Esophagus muscularis mucosa (tissue), 4 donors: ENCODE data around the gene STMN3. TPM values are rescaled to one million over a fixed set of nuclear protein-coding genes. Genes with fewer than 3 reads are reported as not detected.
"Not testable (repeated sequence)": the region's sequence is repeated elsewhere in the genome, so short reads cannot be mapped to it uniquely, and the experiment has no call there.

Source experiments
- DNase-seq: peaks from one replicate; pipeline ENCODE4 v3.0.0-alpha.2; 2017; ENCODE audit errors: extremely low spot score
- H3K27ac ChIP-seq, 4 donors: fragments of 200-600 bp; sonication (generic); replicated peaks in 1 of 4; 1 replicate in 3 of 4; 2 replicates in 1 of 4; pipeline ENCODE4 v1.5.1; 2016 to 2019; ENCODE audit warnings: mild to moderate bottlenecking in 1 of 4
- H3K27me3 ChIP-seq, 4 donors: fragments of 200-600 bp; sonication (generic); one replicate each; pipeline versions ENCODE4 v1.5.1 to v1.6.0; 2016 to 2019
- H3K36me3 ChIP-seq, 4 donors: fragments of 200-600 bp; sonication (generic); one replicate each; pipeline ENCODE4 v1.5.1; 2016 to 2019
- H3K4me1 ChIP-seq, 4 donors: fragments of 200-600 bp; sonication (generic); one replicate each; pipeline ENCODE4 v1.5.1; 2016 to 2019
- H3K4me3 ChIP-seq, 4 donors: fragments of 200-600 bp; sonication (generic); 1 replicate in 2 of 4; 2 replicates in 2 of 4; pipeline ENCODE4 v1.5.1; 2016 to 2019; ENCODE audit warnings: mild to moderate bottlenecking in 4 of 4, moderate library complexity in 1 of 4
- H3K9me3 ChIP-seq, 4 donors: fragments of 200-600 bp; sonication (generic); 1 replicate in 3 of 4; 2 replicates in 1 of 4; pipeline ENCODE4 v1.5.1; 2016 to 2019
- EP300 ChIP-seq: sonication (generic); formaldehyde crosslinking; IDR thresholded peaks from one replicate; pipeline ENCODE4 v1.6.1; 2017; ENCODE audit warnings: antibody characterized with exemption
- POLR2A ChIP-seq: fragments of 450-650 bp; IDR thresholded peaks from one replicate; pipeline ENCODE4 v1.6.1; 2017; ENCODE audit warnings: antibody characterized with exemption, moderate library complexity, mild to moderate bottlenecking, low read depth
- POLR2AphosphoS5 ChIP-seq, 2 donors: sonication (generic); formaldehyde crosslinking; IDR thresholded peaks; one replicate each; pipeline ENCODE4 v1.6.1; 2017; ENCODE audit warnings: antibody characterized with exemption in 2 of 2
- WGBS: methylation state at CpG from one replicate; pipeline ENCODE4 v1.1.5; 2018; 5-methylcytosine and 5-hydroxymethylcytosine counted together
- intact Hi-C: fragments of 100-400 bp; cut with DNase I; formaldehyde crosslinking; loops from one replicate; pipeline ENCODE4 v1.15.1; 2023
- total RNA-seq, 4 donors: library from RNA; depleted of rRNA; stranded (reverse); fragments of >200 nt; gene quantifications; one replicate each; pipeline versions ENCODE4 v1.1.0 to v1.2.1, GENCODE V29; 2016
- TF ChIP-seq, protein P1 (sequence below), 3 experiments: fragments of 200-600 bp in 2 of 3; fragments of 450-650 bp in 1 of 3; sonication (generic) in 2 of 3; IDR thresholded peaks; one replicate each; pipeline ENCODE4 v1.5.1; 2017 to 2019; ENCODE audit warnings: antibody characterized with exemption in 3 of 3, mild to moderate bottlenecking in 2 of 3, moderate library complexity in 1 of 3

STMN3 gene
- total RNA-seq, 4 donors from 2014 or later = 13.3 to 47.4 (median 28.9) TPM

DNA sequence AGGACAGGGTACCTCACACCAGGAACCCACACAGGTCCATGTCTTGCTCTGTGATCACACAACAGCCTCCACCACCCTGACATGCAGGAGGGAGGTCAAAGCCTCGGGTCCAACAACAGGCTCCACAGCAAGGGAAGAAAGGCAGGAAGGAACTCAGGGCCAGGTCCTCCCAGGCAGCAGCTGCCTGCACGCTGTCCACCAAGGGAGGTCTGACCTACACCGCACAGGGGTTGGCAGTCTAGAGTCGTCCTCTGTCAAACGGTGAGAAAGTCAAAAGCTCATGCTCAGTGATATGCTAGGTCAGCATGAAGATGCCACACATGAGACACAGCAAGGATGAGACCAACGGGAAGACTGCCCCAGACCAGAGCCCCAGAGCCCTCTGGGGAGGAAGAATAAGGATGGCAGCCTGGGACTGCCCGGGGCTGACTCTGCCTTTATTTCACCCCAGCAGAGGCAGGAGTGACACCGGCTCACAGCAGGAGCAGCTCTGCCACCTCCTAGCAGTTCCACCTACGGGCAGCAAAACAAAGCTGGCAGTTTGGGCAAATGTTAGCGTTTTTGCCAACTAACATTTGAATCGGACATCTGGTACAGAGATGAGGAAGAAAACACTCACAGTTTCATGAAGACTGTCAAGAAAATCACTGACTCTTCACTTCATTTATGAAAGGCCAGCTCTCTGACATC is 34.8 kb downstream of the STMN3 start:
- peaks cover 0 to 9% (median 2%) of the 10 kb centered on the region in 4 donors for H3K4me1 ChIP-seq
- no peak overlapping the region for H3K27ac ChIP-seq
- TF ChIP-seq POLR2AphosphoS5 (IDR thresholded peaks at IDR 0.05) (no peak), EP300 (no peak), POLR2A (no peak)
- TF ChIP-seq, protein P1, sequence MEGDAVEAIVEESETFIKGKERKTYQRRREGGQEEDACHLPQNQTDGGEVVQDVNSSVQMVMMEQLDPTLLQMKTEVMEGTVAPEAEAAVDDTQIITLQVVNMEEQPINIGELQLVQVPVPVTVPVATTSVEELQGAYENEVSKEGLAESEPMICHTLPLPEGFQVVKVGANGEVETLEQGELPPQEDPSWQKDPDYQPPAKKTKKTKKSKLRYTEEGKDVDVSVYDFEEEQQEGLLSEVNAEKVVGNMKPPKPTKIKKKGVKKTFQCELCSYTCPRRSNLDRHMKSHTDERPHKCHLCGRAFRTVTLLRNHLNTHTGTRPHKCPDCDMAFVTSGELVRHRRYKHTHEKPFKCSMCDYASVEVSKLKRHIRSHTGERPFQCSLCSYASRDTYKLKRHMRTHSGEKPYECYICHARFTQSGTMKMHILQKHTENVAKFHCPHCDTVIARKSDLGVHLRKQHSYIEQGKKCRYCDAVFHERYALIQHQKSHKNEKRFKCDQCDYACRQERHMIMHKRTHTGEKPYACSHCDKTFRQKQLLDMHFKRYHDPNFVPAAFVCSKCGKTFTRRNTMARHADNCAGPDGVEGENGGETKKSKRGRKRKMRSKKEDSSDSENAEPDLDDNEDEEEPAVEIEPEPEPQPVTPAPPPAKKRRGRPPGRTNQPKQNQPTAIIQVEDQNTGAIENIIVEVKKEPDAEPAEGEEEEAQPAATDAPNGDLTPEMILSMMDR (IDR thresholded peaks at IDR 0.05) = no peak
- intact Hi-C loops = no loop called here
- no peaks in the 10 kb centered on the region for H3K9me3 ChIP-seq
- H3K36me3 ChIP-seq = peaks cover 21 to 52% (median 44%) of the 10 kb centered on the region in 4 donors
- H3K4me3 ChIP-seq = no peak overlapping the region
- H3K27me3 ChIP-seq = no peaks in the 10 kb centered on the region
- no peak for DNase-seq
- 85% methylated on average over 9 of the region's 11 CpGs for WGBS

DNA sequence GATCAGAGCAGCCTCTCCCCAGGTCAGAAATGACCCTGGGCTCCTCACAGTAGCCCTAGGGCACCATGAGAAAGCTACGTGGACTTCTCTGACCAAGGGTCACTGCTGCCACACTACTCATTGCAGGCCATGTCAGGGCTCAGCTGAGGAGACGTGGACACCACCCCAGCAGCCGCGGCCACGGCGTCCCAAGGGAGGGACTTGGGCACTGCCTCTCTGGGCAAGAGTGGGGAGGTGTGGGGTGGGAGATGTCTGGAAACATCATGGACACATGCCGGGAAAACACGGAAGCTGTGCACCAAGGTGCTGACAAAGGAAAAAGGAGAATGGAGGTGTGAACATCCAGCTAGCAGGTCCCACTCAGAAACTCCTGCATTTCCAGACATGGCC is 35.4 kb downstream of the STMN3 start:
- peaks cover 0 to 9% (median 2%) of the 10 kb centered on the region in 4 donors for H3K4me1 ChIP-seq
- H3K9me3 ChIP-seq = no peaks in the 10 kb centered on the region
- no peak overlapping the region for H3K27ac ChIP-seq
- peaks cover 21 to 52% (median 44%) of the 10 kb centered on the region in 4 donors for H3K36me3 ChIP-seq
- 96% methylated on average over 7 of the region's 8 CpGs for WGBS
- intact Hi-C loops = no loop called here
- DNase-seq = no peak
- H3K4me3 ChIP-seq = no peak overlapping the region
- no peaks in the 10 kb centered on the region for H3K27me3 ChIP-seq
- TF ChIP-seq POLR2A = no peak
- TF ChIP-seq POLR2AphosphoS5 (IDR thresholded peaks at IDR 0.05) = no peak
- TF ChIP-seq EP300 = no peak
- TF ChIP-seq, protein P1 (IDR thresholded peaks at IDR 0.05) = no peak

DNA sequence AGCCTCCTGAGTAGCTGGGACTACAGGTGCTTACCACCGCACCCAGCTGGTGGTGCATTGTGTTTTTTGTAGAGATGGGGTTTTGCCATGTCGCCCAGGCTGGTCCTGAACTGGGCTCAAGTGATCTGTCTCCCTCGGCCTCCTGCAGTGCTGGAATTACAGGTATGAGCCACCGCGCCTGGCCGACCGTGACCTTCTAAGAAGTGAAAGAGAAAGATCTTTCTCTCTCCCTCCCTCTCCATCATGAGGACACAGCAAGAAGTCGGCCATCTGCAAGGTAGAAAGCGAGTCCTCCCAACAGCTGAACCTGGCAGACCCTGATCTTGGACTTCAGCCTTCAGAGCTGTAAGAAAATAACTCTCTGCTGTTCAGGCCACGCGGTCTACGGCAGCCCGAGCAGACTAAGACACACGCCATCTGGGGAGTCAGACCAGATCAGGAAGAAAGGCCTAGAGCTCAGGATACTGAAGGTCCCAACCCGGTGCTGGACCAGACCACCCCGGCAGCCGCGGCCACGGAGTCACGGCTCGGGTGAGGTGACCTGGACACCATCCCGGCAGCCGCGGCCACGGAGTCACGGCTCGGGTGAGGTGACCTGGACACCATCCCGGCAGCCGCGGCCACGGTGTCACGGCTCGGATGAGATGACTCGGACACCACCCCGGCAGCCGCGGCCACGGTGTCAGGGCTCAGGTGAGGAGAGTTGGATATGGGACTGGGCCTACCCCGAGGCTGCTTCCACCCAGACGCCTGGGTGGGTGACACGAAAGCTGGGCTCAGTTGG is 35.9 kb downstream of the STMN3 start:
- H3K36me3 ChIP-seq = peaks cover 21 to 55% (median 44%) of the 10 kb centered on the region in 4 donors

DNA sequence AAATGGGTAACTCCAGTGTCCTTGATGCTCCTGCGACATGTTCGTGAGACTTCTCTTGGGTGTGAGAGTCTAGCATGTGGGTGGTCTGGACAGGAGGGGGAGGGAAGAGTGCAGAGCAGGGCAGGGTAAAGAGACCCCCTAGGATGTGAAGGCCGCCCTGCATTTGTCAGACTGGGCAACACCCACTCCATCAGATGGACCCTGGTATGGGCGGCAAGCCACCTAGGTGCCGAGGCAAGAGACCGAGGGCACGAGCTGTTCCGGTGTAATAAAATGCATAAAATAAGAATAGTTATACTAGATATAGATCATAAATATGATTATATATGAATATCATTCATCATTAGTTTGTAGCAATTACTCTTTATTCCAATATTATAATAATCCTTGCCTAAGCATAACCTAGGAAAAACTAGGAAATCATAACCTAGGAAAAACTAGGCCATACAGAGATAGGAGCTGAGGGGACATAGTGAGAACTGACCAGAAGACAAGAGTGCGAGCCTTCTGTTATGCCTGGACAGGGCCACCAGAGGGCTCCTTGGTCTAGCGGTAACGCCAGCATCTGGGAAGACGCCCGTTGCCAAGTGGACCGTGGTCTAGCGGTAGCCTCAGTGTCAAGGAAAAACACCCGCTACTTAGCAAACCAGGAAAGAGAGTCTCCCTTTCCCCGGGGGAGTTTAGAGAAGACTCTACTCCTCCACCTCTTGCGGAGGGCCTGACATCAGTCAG is 39.2 kb downstream of the STMN3 start:
- H3K4me3 ChIP-seq, H3K27ac ChIP-seq, H3K27me3 ChIP-seq, intact Hi-C loops, H3K9me3 ChIP-seq, DNase-seq, H3K4me1 ChIP-seq: not testable (repeated sequence)
- WGBS = 74% methylated on average over 17 of the region's 18 CpGs
- H3K36me3 ChIP-seq = peaks cover 16 to 53% (median 43%) of the 10 kb centered on the region in 4 donors
- TF ChIP-seq, protein P1 (IDR thresholded peaks at IDR 0.05) = peak; percentile 36 to 51 (median 39)

More for the DNA sequence above, 35.9 kb downstream of the STMN3 start:
- WGBS = 91% methylated on average over 34 of the region's 41 CpGs
- H3K4me1 ChIP-seq = peaks cover 0 to 9% (median 2%) of the 10 kb centered on the region in 4 donors
- intact Hi-C loops = no loop called here
- H3K9me3 ChIP-seq = no peaks in the 10 kb centered on the region
- H3K27ac ChIP-seq = no peak overlapping the region
- H3K4me3 ChIP-seq = no peak overlapping the region
- TF ChIP-seq EP300 (no peak), POLR2AphosphoS5 (IDR thresholded peaks at IDR 0.05) (no peak), POLR2A (no peak)
- TF ChIP-seq, protein P1 (IDR thresholded peaks at IDR 0.05) = no peak
- DNase-seq = no peak
- no peaks in the 10 kb centered on the region for H3K27me3 ChIP-seq
